ENCODE results near the gene CPSF4L. TPM values are rescaled to one million over a fixed set of nuclear protein-coding genes. Genes with fewer than 3 reads are reported as not detected.

The CPSF4L gene
- total and polyA plus RNA-seq, 11 donors = not detected

DNA sequence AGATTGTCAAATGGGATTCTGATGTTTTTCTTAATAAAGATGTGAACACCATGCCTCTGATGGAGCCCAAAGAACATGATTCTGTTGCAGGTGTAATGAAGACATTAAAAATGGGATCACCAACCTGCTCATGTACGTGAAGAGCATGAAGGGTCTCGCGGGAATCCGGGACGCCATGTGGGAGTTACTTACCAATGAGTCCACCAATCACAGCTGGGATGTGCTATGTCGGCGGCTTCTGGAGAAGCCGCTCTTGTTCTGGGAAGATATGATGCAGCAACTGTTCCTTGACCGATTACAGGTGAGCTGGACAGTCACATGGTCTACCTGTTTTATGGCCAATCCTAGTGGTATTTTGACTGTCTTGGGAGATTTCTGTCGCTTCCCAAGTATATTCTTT lies 61.2 kb downstream of the CPSF4L start:
- Histone ChIP-seq H3K27me3 (no peaks in the 10 kb centered on the region), H3K4me3 (no peak overlapping the region), H3K9me3 (no peaks in the 10 kb centered on the region), H3K36me3 (peaks cover 0 to 97% (median 91%) of the 10 kb centered on the region in 9 donors), H3K4me1 (peaks cover 0 to 28% (median 15%) of the 10 kb centered on the region in 12 donors), H3K27ac (no peak overlapping the region)
- intact Hi-C loops (cut with DNase I) = no loop called here
- DNase-seq (no peak), ATAC-seq (no peak)
- TF ChIP-seq POLR2A (IDR thresholded peaks at IDR 0.05) = no peak
- TF ChIP-seq, protein P1, sequence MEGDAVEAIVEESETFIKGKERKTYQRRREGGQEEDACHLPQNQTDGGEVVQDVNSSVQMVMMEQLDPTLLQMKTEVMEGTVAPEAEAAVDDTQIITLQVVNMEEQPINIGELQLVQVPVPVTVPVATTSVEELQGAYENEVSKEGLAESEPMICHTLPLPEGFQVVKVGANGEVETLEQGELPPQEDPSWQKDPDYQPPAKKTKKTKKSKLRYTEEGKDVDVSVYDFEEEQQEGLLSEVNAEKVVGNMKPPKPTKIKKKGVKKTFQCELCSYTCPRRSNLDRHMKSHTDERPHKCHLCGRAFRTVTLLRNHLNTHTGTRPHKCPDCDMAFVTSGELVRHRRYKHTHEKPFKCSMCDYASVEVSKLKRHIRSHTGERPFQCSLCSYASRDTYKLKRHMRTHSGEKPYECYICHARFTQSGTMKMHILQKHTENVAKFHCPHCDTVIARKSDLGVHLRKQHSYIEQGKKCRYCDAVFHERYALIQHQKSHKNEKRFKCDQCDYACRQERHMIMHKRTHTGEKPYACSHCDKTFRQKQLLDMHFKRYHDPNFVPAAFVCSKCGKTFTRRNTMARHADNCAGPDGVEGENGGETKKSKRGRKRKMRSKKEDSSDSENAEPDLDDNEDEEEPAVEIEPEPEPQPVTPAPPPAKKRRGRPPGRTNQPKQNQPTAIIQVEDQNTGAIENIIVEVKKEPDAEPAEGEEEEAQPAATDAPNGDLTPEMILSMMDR (IDR thresholded peaks at IDR 0.05) = no peak
- 87 to 90% (median 89%) methylated on average over 10 of the region's 10 CpGs for WGBS, 4 donors

- DNase-seq (no peak), ATAC-seq (no peak)
- H3K9me3 ChIP-seq = no peaks in the 10 kb centered on the region
- no peak overlapping the region for H3K4me3 ChIP-seq
- H3K4me1 ChIP-seq = peaks cover 0 to 28% (median 17%) of the 10 kb centered on the region in 12 donors
- 91 to 95% (median 95%) methylated on average over 8 of the region's 8 CpGs for WGBS, 4 donors
- intact Hi-C loops (cut with DNase I) = loop anchor here in 3 of 10 donors (5.0 kb wide), 3 partner anchors 32 to 167 kb away; a partner anchor contains a TSS
- TF ChIP-seq POLR2A (IDR thresholded peaks at IDR 0.05) = no peak
- TF ChIP-seq, protein P1 (IDR thresholded peaks at IDR 0.05) = no peak
- H3K27ac ChIP-seq = no peak overlapping the region
- H3K27me3 ChIP-seq = no peaks in the 10 kb centered on the region
- peaks cover 0 to 91% (median 85%) of the 10 kb centered on the region in 9 donors for H3K36me3 ChIP-seq
Observed at GRCh38 chr17:73199751-73200317, 61.8 kb downstream of the CPSF4L start.

DNA sequence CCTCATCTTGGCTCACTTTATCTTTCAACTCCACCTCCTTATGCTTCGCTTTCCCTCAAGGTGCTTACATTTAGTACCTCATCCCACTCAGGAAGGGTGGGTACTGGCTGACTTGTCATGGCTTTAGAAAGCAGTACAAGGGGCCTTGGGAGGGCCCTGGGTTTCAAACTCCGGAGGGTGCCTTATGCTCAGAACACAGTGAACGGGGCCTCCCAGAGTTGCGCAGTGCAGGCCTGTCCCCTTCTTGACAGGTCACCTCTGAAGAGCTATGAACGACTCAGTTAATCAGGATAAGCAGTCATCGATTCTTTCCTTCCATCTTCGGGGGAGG lies 62.8 kb downstream of the CPSF4L start:
- peaks cover 0 to 31% (median 18%) of the 10 kb centered on the region in 12 donors for H3K4me1 ChIP-seq

More for the DNA sequence above, 62.8 kb downstream of the CPSF4L start:
- Histone ChIP-seq H3K27ac (no peak overlapping the region), H3K36me3 (peaks cover 0 to 81% (median 76%) of the 10 kb centered on the region in 9 donors), H3K9me3 (no peaks in the 10 kb centered on the region), H3K4me3 (no peak overlapping the region), H3K27me3 (no peaks in the 10 kb centered on the region)
- intact Hi-C loops (cut with DNase I) = loop anchor here in 3 of 10 donors (5.0 kb wide), 3 partner anchors 33 to 168 kb away; a partner anchor contains a TSS
- 89 to 98% (median 95%) methylated on average over 7 of the region's 7 CpGs for WGBS, 4 donors
- no peak for DNase-seq
- TF ChIP-seq, protein P1 (IDR thresholded peaks at IDR 0.05) = no peak
- TF ChIP-seq POLR2A (IDR thresholded peaks at IDR 0.05) = no peak
- no peak for ATAC-seq

Other genes with a start within 250 kb of the CPSF4L start
- 10 to 100 TPM in 3 of 9 donors, 1 to 10 TPM in 6; 5.6 to 23.3 (median 8.6) TPM for gene SLC39A11, start 169.2 kb downstream of the CPSF4L start, total RNA-seq
- gene SLC39A11, start 169.2 kb downstream of the CPSF4L start, polyA plus RNA-seq = 1 to 10 TPM; 2.5 to 6.7 TPM
- gene SSTR2, start 96.9 kb downstream of the CPSF4L start, total RNA-seq = 1 to 10 TPM in 3 of 9 donors, under 1 TPM in 6; 0.09 to 2.4 (median 0.23) TPM
- under 1 TPM; 0.12 to 0.27 TPM for gene SSTR2, start 96.9 kb downstream of the CPSF4L start, polyA plus RNA-seq
- 10 to 100 TPM; 38.4 to 65.6 (median 55.1) TPM for gene COG1, start 68.8 kb downstream of the CPSF4L start, total RNA-seq
- gene COG1, start 68.8 kb downstream of the CPSF4L start, polyA plus RNA-seq = 10 to 100 TPM; 20.2 to 78.7 TPM
- 100 to 1,000 TPM in 1 of 9 donors, 10 to 100 TPM in 8; 21.8 to 103 (median 37.5) TPM for gene CDC42EP4, start 50.1 kb upstream of the CPSF4L start, total RNA-seq
- 10 to 100 TPM; 18.6 to 65.3 TPM for gene CDC42EP4, start 50.1 kb upstream of the CPSF4L start, polyA plus RNA-seq

Measured in heart left ventricle (tissue), 16 donors.